WTC11 (cell line): ENCODE measurements around the gene SMARCD2.

Experiments used
- ETV6 ChIP-seq: sonication (generic); formaldehyde crosslinking; IDR thresholded peaks from 2 replicates; pipeline ENCODE4 v1.8.1; 2022; ENCODE audit warnings: mild to moderate bottlenecking, missing genetic modification reagents
- MAX ChIP-seq: sonication (generic); formaldehyde crosslinking; IDR thresholded peaks from 2 replicates; pipeline ENCODE4 v1.8.0; 2022; ENCODE audit warnings: mild to moderate bottlenecking, missing genetic modification reagents
- SP1 ChIP-seq: sonication (generic); formaldehyde crosslinking; conservative IDR thresholded peaks from 2 replicates; pipeline ENCODE4 v1.8.1; 2022; ENCODE audit warnings: missing genetic modification reagents
- ZNF416 ChIP-seq: fragments of 250-450 bp; sonication (Bioruptor Pico); IDR thresholded peaks from 2 replicates; pipeline ENCODE4 v1.9.0; 2021; ENCODE audit warnings: mild to moderate bottlenecking, inconsistent platforms
- TF ChIP-seq, protein P1 (sequence below): fragments of 200-600 bp; IDR thresholded peaks from 2 replicates; pipeline ENCODE4 v1.8.0; 2022; ENCODE audit warnings: antibody characterized with exemption
- TF ChIP-seq, protein P2 (sequence below): sonication (generic); formaldehyde crosslinking; IDR thresholded peaks from 2 replicates; pipeline ENCODE4 v1.8.0; 2022; ENCODE audit warnings: mild to moderate bottlenecking, missing genetic modification reagents
- TF ChIP-seq, protein P3 (sequence below): sonication (generic); formaldehyde crosslinking; IDR thresholded peaks from 2 replicates; pipeline ENCODE4 v1.8.0; 2022; ENCODE audit warnings: mild to moderate bottlenecking, missing genetic modification reagents

- TF ChIP-seq, protein P1, sequence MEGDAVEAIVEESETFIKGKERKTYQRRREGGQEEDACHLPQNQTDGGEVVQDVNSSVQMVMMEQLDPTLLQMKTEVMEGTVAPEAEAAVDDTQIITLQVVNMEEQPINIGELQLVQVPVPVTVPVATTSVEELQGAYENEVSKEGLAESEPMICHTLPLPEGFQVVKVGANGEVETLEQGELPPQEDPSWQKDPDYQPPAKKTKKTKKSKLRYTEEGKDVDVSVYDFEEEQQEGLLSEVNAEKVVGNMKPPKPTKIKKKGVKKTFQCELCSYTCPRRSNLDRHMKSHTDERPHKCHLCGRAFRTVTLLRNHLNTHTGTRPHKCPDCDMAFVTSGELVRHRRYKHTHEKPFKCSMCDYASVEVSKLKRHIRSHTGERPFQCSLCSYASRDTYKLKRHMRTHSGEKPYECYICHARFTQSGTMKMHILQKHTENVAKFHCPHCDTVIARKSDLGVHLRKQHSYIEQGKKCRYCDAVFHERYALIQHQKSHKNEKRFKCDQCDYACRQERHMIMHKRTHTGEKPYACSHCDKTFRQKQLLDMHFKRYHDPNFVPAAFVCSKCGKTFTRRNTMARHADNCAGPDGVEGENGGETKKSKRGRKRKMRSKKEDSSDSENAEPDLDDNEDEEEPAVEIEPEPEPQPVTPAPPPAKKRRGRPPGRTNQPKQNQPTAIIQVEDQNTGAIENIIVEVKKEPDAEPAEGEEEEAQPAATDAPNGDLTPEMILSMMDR: no peak
- no peak for TF ChIP-seq SP1
- TF ChIP-seq, protein P2, sequence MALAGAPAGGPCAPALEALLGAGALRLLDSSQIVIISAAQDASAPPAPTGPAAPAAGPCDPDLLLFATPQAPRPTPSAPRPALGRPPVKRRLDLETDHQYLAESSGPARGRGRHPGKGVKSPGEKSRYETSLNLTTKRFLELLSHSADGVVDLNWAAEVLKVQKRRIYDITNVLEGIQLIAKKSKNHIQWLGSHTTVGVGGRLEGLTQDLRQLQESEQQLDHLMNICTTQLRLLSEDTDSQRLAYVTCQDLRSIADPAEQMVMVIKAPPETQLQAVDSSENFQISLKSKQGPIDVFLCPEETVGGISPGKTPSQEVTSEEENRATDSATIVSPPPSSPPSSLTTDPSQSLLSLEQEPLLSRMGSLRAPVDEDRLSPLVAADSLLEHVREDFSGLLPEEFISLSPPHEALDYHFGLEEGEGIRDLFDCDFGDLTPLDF (CRISPR knock-in tag): no peak
- no peak for TF ChIP-seq ETV6 (CRISPR knock-in tag)
- no peak for TF ChIP-seq ZNF416 (CRISPR knock-in tag)
- TF ChIP-seq, protein P3, sequence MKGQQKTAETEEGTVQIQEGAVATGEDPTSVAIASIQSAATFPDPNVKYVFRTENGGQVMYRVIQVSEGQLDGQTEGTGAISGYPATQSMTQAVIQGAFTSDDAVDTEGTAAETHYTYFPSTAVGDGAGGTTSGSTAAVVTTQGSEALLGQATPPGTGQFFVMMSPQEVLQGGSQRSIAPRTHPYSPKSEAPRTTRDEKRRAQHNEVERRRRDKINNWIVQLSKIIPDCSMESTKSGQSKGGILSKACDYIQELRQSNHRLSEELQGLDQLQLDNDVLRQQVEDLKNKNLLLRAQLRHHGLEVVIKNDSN: no peak
- TF ChIP-seq MAX (CRISPR knock-in tag): no peak
Observed at GRCh38 chr17:63805591-63805990, 36.9 kb downstream of the SMARCD2 start.
